ENCODE results near the gene DNMT3A. TPM values are rescaled to one million over a fixed set of nuclear protein-coding genes. Genes with fewer than 3 reads are reported as not detected.

Gene DNMT3A
- total RNA-seq, 1 experiment from 2014 or later: 12.2 TPM

GRCh38 chr2:25313711-25314513 lies 27.8 kb downstream of the DNMT3A start:
- no peak for ATAC-seq
- no peak overlapping the region for H2AFZ ChIP-seq (ENCODE audit: low read length)
- no peaks in the 10 kb centered on the region for H3K9me2 ChIP-seq (replicated peaks; ENCODE audit: low read length)
- H3K79me2 ChIP-seq (ENCODE audit: low read length): no peaks in the 10 kb centered on the region
- H3F3A ChIP-seq (ENCODE audit: low read length, unreplicated experiment): no peaks in the 10 kb centered on the region
- H4K20me1 ChIP-seq (ENCODE audit: low read length): no peaks in the 10 kb centered on the region
- no peak overlapping the region for H3K4me3 ChIP-seq (ENCODE audit: low read length)
- DNase-seq: no peak
- H3K4me2 ChIP-seq (ENCODE audit: low read length): no peak overlapping the region
- no peak overlapping the region for H3K9ac ChIP-seq (ENCODE audit: low read length)
- no peak for TF ChIP-seq CTCF (conservative IDR thresholded peaks at IDR 0.05; ENCODE audit: low read depth, low read length)
- no peak for TF ChIP-seq EZH2phosphoT487 (IDR thresholded peaks at IDR 0.05; ENCODE audit: borderline replicate concordance, low read length)
- no peak for TF ChIP-seq EZH2 (IDR thresholded peaks at IDR 0.05; ENCODE audit: low read length, unreplicated experiment)
- H3K36me3 ChIP-seq (ENCODE audit: low read depth, low read length): no peaks in the 10 kb centered on the region
- H3K4me1 ChIP-seq (ENCODE audit: insufficient read depth, low read length): peaks cover 20% of the 10 kb centered on the region
- no peaks in the 10 kb centered on the region for H3K9me3 ChIP-seq (ENCODE audit: low read length)
- ChIA-PET CTCF (no interaction called here), POLR2A (ENCODE audit: unreplicated experiment) (no interaction called here)
- H3K27ac ChIP-seq (ENCODE audit: low read length): no peak overlapping the region
- H3K27me3 ChIP-seq (ENCODE audit: low read length): no peaks in the 10 kb centered on the region
- intact Hi-C loops (cut with micrococcal nuclease): no loop called here
- no TSS peak for BruUV-seq (replicated peaks)

- DNase-seq (no peak), ATAC-seq (no peak)
- Histone ChIP-seq H3K79me2 (ENCODE audit: low read length) (no peaks in the 10 kb centered on the region), H3K9me3 (ENCODE audit: low read length) (no peaks in the 10 kb centered on the region), H3K27ac (ENCODE audit: low read length) (no peak overlapping the region), H3K9ac (ENCODE audit: low read length) (no peak overlapping the region), H3K9me2 (replicated peaks; ENCODE audit: low read length) (no peaks in the 10 kb centered on the region), H3K4me1 (ENCODE audit: insufficient read depth, low read length) (peaks cover 20% of the 10 kb centered on the region), H3K4me3 (ENCODE audit: low read length) (no peak overlapping the region), H2AFZ (ENCODE audit: low read length) (no peak overlapping the region), H3K27me3 (ENCODE audit: low read length) (no peaks in the 10 kb centered on the region), H3K36me3 (ENCODE audit: low read depth, low read length) (no peaks in the 10 kb centered on the region), H3K4me2 (ENCODE audit: low read length) (no peak overlapping the region), H4K20me1 (ENCODE audit: low read length) (no peaks in the 10 kb centered on the region), H3F3A (ENCODE audit: low read length, unreplicated experiment) (no peaks in the 10 kb centered on the region)
- intact Hi-C loops (cut with micrococcal nuclease): no loop called here
- ChIA-PET CTCF (no interaction called here), POLR2A (ENCODE audit: unreplicated experiment) (no interaction called here)
- TF ChIP-seq CTCF (conservative IDR thresholded peaks at IDR 0.05; ENCODE audit: low read depth, low read length) (no peak), EZH2phosphoT487 (IDR thresholded peaks at IDR 0.05; ENCODE audit: borderline replicate concordance, low read length) (no peak), EZH2 (IDR thresholded peaks at IDR 0.05; ENCODE audit: low read length, unreplicated experiment) (no peak)
- BruUV-seq (replicated peaks): no TSS peak
Observed at GRCh38 chr2:25312958-25313710, 28.6 kb downstream of the DNMT3A start.

Measured in PC-3 (cell line).